A549 (cell line): Measurements from ENCODE around the gene VIPR2. TPM values are rescaled to one million over a fixed set of nuclear protein-coding genes. Genes with fewer than 3 reads are reported as not detected.
A peak's percentile ranks its signal among the peaks of the same experiment; 100 is the strongest.

Source experiments
- ATAC-seq, 2 experiments: fragments of 200-7000 bp in 1 of 2; fragments of >200 bp in 1 of 2; cut with Nextera tagmentation in 1 of 2; cut with Tn5 transposase in 1 of 2; 3 replicates each; pipeline versions ENCODE4 v1.8.0 to v1.9.1; 2018 to 2020; ENCODE audit warnings: mild to moderate bottlenecking in 1 of 2, moderate library complexity in 1 of 2
- CTCF ChIA-PET: fragments of 300-600 bp; sonication (Branson Sonifier 250); formaldehyde crosslinking; extraction: SDS; loops from one replicate; lab custom pipeline; 2021; ENCODE audit warnings: antibody characterized with exemption, inconsistent platforms; lab: Yijun Ruan, JAX
- POLR2A ChIA-PET: fragments of 350-600 bp; formaldehyde crosslinking; extraction: SDS; loops from one replicate; lab custom pipeline; 2021; ENCODE audit warnings: antibody characterized with exemption, inconsistent platforms; lab: Yijun Ruan, JAX
- DNase-seq, 2 experiments: peaks; one replicate each; pipeline versions ENCODE4 v3.0.0 to v3.0.0-alpha.2; 2011 to 2016; ENCODE audit warnings: low read depth in 1 of 2, low spot score in 1 of 2
- FAIRE-seq: peaks from 2 replicates; lab custom pipeline; 2011; peaks lifted over from hg19 to GRCh38; lab: Jason Lieb, UNC
- H3K27ac ChIP-seq, 2 experiments: fragments of >200 bp; sonication (Bioruptor Twin); formaldehyde crosslinking; 3 replicates each; pipeline ENCODE4 v1.5.1; 2016 to 2017
- H3K4me1 ChIP-seq: fragments of >200 bp; sonication (Bioruptor Twin); formaldehyde crosslinking; 3 replicates; pipeline ENCODE4 v1.6.1; 2016
- H3K4me2 ChIP-seq: fragments of >200 bp; sonication (Bioruptor Twin); formaldehyde crosslinking; 3 replicates; pipeline ENCODE4 v1.6.1; 2016
- H3K4me3 ChIP-seq: fragments of >200 bp; sonication (Bioruptor Twin); formaldehyde crosslinking; 3 replicates; pipeline ENCODE4 v1.5.1; 2016
- H3K9me3 ChIP-seq: fragments of >200 bp; sonication (Bioruptor Twin); formaldehyde crosslinking; 3 replicates; pipeline ENCODE4 v1.6.1; 2016
- BHLHE40 ChIP-seq: IDR thresholded peaks from 2 replicates; pipeline ENCODE4 v1.6.1; 2012; ENCODE audit warnings: low read depth, low read length, inconsistent platforms
- CBX2 ChIP-seq: fragments of 200-600 bp; sonication (generic); IDR thresholded peaks from 2 replicates; pipeline ENCODE4 v1.6.1; 2016; ENCODE audit warnings: low read depth, mild to moderate bottlenecking, borderline replicate concordance
- CEBPB ChIP-seq, 2 experiments: fragments of >200 bp in 1 of 2; sonication (Bioruptor Twin) in 1 of 2; formaldehyde crosslinking in 1 of 2; IDR thresholded peaks; 2 replicates each; pipeline ENCODE4 v1.6.1; 2012 to 2016
- ELK1 ChIP-seq: fragments of 150-350 bp; IDR thresholded peaks from 2 replicates; pipeline ENCODE4 v1.6.1; 2014; ENCODE audit warnings: low read depth, mild to moderate bottlenecking, low read length
- ESRRA ChIP-seq: fragments of 150-350 bp; IDR thresholded peaks from 2 replicates; pipeline ENCODE4 v1.6.1; 2014; ENCODE audit warnings: mild to moderate bottlenecking, low read length, borderline replicate concordance
- FOSB ChIP-seq: fragments of 250-450 bp; sonication (Bioruptor Pico); IDR thresholded peaks from 2 replicates; pipeline ENCODE4 v1.5.0; 2020; ENCODE audit warnings: mild to moderate bottlenecking, moderate library complexity
- FOXS1 ChIP-seq: fragments of 250-450 bp; sonication (Bioruptor Pico); IDR thresholded peaks from 2 replicates; pipeline ENCODE4 v1.5.0; 2020; ENCODE audit warnings: mild to moderate bottlenecking, moderate library complexity
- GATA3 ChIP-seq: IDR thresholded peaks from 2 replicates; pipeline ENCODE4 v1.6.1; 2012; ENCODE audit warnings: borderline replicate concordance
- HDAC2 ChIP-seq: fragments of 200-600 bp; sonication (generic); IDR thresholded peaks from 2 replicates; pipeline ENCODE4 v1.6.1; 2016
- HEYL ChIP-seq: fragments of 250-450 bp; sonication (Bioruptor Pico); IDR thresholded peaks from 2 replicates; pipeline ENCODE4 v1.8.0; 2021; ENCODE audit warnings: mild to moderate bottlenecking, moderate library complexity
- HOXB5 ChIP-seq: fragments of 250-450 bp; sonication (Bioruptor Pico); IDR thresholded peaks from 2 replicates; pipeline ENCODE4 v1.5.0; 2020; ENCODE audit warnings: mild to moderate bottlenecking, moderate library complexity
- JUN ChIP-seq, 2 experiments: fragments of >200 bp; sonication (Bioruptor Twin); formaldehyde crosslinking; IDR thresholded peaks; 2 replicates in 1 of 2; 3 replicates in 1 of 2; pipeline ENCODE4 v1.6.1; 2016 to 2017
- MAZ ChIP-seq: fragments of 150-350 bp; IDR thresholded peaks from 2 replicates; pipeline ENCODE4 v1.6.1; 2014; ENCODE audit warnings: antibody characterized with exemption, low read depth, low read length, borderline replicate concordance
- POLR2AphosphoS2 ChIP-seq: conservative IDR thresholded peaks from 2 replicates; pipeline ENCODE4 v1.6.1; 2012; ENCODE audit warnings: low read length, improper control_type of control experiment, inconsistent platforms
- RCOR1 ChIP-seq: fragments of 150-350 bp; IDR thresholded peaks from 2 replicates; pipeline ENCODE4 v1.6.1; 2014; ENCODE audit warnings: antibody characterized with exemption, low read length, low read depth
- ZC3H11A ChIP-seq: fragments of 450-650 bp; IDR thresholded peaks from 2 replicates; pipeline ENCODE4 v1.6.1; 2014; ENCODE audit warnings: antibody characterized with exemption, mild to moderate bottlenecking
- ZFP36 ChIP-seq: fragments of 450-650 bp; IDR thresholded peaks from 2 replicates; pipeline ENCODE4 v1.6.1; 2014; ENCODE audit warnings: borderline replicate concordance; ENCODE audit not compliant: partially characterized antibody
- ZSCAN20 ChIP-seq: fragments of 250-450 bp; sonication (Bioruptor Pico); IDR thresholded peaks from 2 replicates; pipeline ENCODE4 v1.8.0; 2022; ENCODE audit warnings: mild to moderate bottlenecking, moderate library complexity
- WGBS: methylation state at CpG from one replicate; pipeline ENCODE4 v1.1.6; 2017; ENCODE audit errors: missing lambda C conversion rate; 5-methylcytosine and 5-hydroxymethylcytosine counted together
- polyA plus RNA-seq, 4 experiments: library from polyadenylated mRNA; depleted of rRNA in 3 of 4; stranded (reverse); fragments of >200 nt; fragmentation: RNase III in 1 of 4; extraction: RNeasy Plus Mini Kit Qiagen cat#74134 plus additional on column Dnase treatment in 1 of 4; gene quantifications; 2 replicates in 3 of 4; 3 replicates in 1 of 4; pipeline ENCODE4 v1.2.3, GENCODE V29; 2011 to 2017
- TF ChIP-seq, protein P1 (sequence below): fragments of >200 bp; sonication (Bioruptor Twin); formaldehyde crosslinking; IDR thresholded peaks from 3 replicates; pipeline ENCODE4 v1.5.1; 2016
- TF ChIP-seq, protein P2 (sequence below): fragments of 250-450 bp; sonication (Bioruptor Pico); IDR thresholded peaks from 2 replicates; pipeline ENCODE4 v1.5.0; 2021; ENCODE audit warnings: mild to moderate bottlenecking, moderate library complexity, borderline replicate concordance

VIPR2 gene
- polyA plus RNA-seq, 2 of the 4 experiments (the other 2 are of a cell fraction) = not detected

GRCh38 chr7:158993591-158993990 is 151.1 kb downstream of the VIPR2 start:
- FAIRE-seq (no peak), ATAC-seq (no peak), DNase-seq (no peak)
- WGBS = 84% methylated on average over 12 of the region's 12 CpGs
- 0 out of 3 replicates have a peak, but pooled peaks cover 3% of the 10 kb centered on the region for H3K4me1 ChIP-seq
- ChIA-PET POLR2A (no interaction called here), CTCF (interaction anchor here (1.2 to 3.4 kb wide), 2 partner anchors 16 to 297 kb away, joined by 3 to 14 read pairs; no protein-coding TSS in a partner anchor)
- no peak overlapping the region for H3K27ac ChIP-seq
- peaks cover 9% of the 10 kb centered on the region; the same call in 2 of the 3 replicates for H3K9me3 ChIP-seq
- TF ChIP-seq RCOR1 (no peak), ZFP36 (no peak), ESRRA (no peak), JUN (IDR thresholded peaks at IDR 0.05) (no peak), FOXS1 (CRISPR knock-in tag) (no peak), ZSCAN20 (CRISPR knock-in tag) (no peak), CBX2 (no peak), ZC3H11A (no peak), HEYL (no peak), HDAC2 (no peak), BHLHE40 (no peak), MAZ (no peak), FOSB (no peak), CEBPB (IDR thresholded peaks at IDR 0.05) (no peak), ELK1 (no peak), HOXB5 (CRISPR knock-in tag) (no peak), POLR2AphosphoS2 (no peak)
- TF ChIP-seq, protein P1, sequence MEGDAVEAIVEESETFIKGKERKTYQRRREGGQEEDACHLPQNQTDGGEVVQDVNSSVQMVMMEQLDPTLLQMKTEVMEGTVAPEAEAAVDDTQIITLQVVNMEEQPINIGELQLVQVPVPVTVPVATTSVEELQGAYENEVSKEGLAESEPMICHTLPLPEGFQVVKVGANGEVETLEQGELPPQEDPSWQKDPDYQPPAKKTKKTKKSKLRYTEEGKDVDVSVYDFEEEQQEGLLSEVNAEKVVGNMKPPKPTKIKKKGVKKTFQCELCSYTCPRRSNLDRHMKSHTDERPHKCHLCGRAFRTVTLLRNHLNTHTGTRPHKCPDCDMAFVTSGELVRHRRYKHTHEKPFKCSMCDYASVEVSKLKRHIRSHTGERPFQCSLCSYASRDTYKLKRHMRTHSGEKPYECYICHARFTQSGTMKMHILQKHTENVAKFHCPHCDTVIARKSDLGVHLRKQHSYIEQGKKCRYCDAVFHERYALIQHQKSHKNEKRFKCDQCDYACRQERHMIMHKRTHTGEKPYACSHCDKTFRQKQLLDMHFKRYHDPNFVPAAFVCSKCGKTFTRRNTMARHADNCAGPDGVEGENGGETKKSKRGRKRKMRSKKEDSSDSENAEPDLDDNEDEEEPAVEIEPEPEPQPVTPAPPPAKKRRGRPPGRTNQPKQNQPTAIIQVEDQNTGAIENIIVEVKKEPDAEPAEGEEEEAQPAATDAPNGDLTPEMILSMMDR = no peak
- no peak overlapping the region for H3K4me2 ChIP-seq
- H3K4me3 ChIP-seq = no peak overlapping the region

DNA sequence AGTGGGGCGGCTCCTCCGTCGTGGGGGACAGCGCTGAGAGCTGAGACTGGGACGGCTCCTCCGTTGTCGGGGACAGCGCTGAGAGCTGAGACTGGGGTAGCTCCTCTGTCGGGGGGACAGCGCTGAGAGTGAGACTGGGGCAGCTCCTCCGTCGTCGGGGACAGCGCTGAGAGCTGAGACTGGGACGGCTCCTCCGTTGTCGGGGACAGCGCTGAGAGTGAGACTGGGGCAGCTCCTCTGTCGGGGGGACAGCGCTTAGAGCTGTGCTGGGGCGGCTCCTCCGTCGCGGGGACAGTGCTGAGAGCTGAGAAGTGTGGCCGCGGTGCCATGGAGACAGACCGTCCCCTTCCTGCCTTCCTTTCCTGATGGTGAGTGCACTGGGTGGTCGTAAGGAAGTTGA is 151.9 kb downstream of the VIPR2 start:
- Histone ChIP-seq H3K9me3 (peaks cover 9% of the 10 kb centered on the region; the same call in 2 of the 3 replicates), H3K4me2 (no peak overlapping the region), H3K27ac (no peak overlapping the region), H3K4me3 (no peak overlapping the region), H3K4me1 (0 out of 3 replicates have a peak, but pooled peaks cover 3% of the 10 kb centered on the region)
- WGBS = 59% methylated on average over 16 of the region's 28 CpGs
- FAIRE-seq (no peak), ATAC-seq (0 out of 6 replicates have a peak, but pooled peaks have one; percentile 16 to 36), DNase-seq (no peak)
- POLR2A ChIA-PET = interaction anchor here (0.7 kb wide), 1 partner anchor 51 kb away, joined by 5 read pairs; no protein-coding TSS in a partner anchor
- CTCF ChIA-PET = interaction anchor here (1.2 to 3.4 kb wide), 2 partner anchors 16 to 297 kb away, joined by 3 to 14 read pairs; no protein-coding TSS in a partner anchor
- TF ChIP-seq, protein P2, sequence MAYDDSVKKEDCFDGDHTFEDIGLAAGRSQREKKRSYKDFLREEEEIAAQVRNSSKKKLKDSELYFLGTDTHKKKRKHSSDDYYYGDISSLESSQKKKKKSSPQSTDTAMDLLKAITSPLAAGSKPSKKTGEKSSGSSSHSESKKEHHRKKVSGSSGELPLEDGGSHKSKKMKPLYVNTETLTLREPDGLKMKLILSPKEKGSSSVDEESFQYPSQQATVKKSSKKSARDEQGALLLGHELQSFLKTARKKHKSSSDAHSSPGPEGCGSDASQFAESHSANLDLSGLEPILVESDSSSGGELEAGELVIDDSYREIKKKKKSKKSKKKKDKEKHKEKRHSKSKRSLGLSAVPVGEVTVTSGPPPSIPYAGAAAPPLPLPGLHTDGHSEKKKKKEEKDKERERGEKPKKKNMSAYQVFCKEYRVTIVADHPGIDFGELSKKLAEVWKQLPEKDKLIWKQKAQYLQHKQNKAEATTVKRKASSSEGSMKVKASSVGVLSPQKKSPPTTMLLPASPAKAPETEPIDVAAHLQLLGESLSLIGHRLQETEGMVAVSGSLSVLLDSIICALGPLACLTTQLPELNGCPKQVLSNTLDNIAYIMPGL (CRISPR knock-in tag) = no peak
- no peak for TF ChIP-seq GATA3
